HG03196 (cell line): ENCODE results near the gene WWC1.
"Not testable (repeated sequence)": the region's sequence is repeated elsewhere in the genome, so short reads cannot be mapped to it uniquely, and the experiment has no call there.

Experiments used
- ATAC-seq: cut with Tn5 transposase; IDR thresholded peaks from one replicate; pipeline ENCODE4 v1.9.1; 2021; ENCODE audit not compliant: unreplicated experiment

WWC1 gene

DNA sequence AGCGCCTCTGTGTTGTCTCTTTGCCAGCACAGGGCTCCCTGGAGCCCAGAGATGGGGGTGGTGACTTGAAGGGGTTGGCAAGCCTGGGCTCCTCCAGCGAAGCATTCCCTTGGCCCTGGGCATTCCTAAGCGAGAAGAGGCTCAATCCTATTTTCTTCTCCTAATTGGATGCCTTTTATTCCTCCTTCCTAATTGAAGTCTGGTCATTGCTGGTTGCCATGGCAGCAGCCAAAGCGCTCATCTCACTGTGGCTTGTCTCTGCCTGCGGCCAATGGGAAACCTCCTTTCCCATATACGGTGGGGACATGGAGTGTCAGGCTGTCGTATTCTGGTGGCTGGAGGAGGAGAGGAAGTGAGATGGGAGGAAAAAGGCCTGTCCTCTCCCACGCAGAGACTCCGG, 142.6 kb downstream of the WWC1 start:
- ATAC-seq, result no peak

- no peak for ATAC-seq
Measured at GRCh38 chr5:168434746-168435321, 143.4 kb downstream of the WWC1 start.

GRCh38 chr5:168435340-168435739, 143.9 kb downstream of the WWC1 start:
- not testable (repeated sequence) for ATAC-seq

DNA sequence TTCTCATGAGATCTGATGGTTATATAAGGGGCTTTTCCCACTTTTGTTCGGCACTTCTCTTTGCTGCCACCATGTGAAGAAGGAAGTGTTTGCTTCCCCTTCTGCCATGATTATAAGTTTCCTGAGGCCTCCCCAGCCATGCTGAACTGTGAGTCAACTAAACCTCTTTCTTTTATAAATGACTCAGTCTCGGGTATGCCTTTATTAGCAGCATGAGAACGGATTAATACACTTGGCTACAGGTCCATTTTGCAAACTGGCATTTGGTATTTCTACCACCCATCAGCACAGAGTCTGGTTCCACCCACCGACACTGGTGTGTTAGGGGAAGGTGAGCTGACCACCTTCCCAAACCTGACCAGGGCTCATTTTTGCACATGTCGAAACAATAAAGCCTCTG, 146.9 kb downstream of the WWC1 start:
- no peak for ATAC-seq

DNA sequence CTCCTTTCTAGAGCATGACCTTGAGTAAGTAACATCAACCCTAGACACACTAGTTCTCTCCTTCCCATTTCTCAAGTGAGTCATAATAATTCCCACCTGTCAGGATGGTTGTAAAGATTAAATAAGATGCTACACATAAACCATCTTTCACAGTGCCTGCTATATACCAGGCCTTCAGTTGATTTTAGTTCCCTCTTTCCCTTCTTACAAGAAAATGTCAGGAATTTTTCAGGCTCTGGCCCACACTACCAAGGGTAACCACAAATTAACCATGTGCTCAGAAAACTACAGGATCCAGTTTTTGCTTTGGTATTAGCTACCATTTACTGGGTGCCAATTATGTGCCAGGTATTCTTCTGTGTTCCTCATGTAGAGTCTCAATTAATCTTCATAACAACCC, 152.1 kb downstream of the WWC1 start:
- ATAC-seq, result no peak

DNA sequence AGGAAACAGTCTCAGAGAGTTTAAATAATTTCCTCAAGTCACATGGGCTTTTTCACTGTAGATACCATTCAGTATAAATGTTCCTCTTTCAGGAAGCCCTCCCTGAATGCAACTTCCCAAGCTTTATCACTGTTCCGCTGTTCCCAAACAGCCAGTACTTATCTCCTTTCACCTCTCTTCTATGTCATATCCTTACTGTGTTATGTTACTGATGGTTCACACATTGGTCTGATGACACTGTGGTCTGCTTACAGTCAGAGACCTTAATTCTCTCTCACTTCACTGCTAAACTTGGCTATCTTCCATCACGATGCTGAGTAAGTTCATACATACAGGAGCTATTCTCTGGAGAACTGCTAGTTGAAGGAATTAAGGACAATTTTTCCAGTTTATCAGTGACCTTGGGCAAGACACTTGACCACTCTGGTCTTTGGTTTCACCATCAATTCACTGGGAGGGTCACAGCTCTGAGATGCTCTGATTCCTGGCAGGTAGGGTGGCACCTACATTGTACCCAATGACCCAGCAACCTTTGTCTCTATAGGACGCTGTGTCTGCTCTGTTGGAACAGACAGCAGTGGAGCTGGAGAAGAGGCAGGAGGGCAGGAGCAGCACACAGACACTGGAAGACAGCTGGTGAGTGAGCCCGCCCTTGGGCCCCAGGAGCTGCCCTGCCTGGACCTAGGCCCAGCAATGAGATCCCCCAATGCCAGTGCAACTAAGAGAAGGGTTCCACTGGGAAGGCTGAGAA, 152.7 kb downstream of the WWC1 start:
- no peak for ATAC-seq

DNA sequence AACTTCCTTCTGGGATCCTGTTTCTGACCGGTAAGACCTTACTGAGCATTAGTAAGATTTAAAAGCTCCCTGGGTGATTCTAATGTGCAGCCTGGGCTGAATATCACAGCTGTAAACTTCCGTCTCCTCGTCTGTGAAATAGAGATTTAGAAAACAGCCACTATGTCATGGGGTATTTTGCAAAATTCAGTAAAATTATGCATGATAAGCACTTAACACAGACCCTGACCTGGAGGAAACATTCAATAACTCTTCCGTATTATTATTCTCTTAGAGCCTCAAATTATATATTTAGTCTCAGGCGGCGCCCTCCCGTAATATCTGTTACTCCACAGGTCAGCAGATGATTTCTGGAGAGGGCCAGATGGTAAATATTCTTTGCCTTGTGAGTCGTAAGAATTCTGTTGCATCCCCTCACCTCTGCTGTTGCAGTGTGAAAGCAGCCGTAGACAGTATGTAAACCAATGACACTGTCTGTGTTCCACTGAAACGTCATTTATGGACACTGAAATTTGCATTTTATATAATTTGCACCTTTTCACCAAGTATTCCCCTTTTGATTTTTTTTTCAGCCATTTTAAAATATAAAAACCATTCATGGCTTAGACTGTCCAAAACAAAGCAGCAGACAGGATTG, 155.7 kb downstream of the WWC1 start:
- no peak for ATAC-seq

DNA sequence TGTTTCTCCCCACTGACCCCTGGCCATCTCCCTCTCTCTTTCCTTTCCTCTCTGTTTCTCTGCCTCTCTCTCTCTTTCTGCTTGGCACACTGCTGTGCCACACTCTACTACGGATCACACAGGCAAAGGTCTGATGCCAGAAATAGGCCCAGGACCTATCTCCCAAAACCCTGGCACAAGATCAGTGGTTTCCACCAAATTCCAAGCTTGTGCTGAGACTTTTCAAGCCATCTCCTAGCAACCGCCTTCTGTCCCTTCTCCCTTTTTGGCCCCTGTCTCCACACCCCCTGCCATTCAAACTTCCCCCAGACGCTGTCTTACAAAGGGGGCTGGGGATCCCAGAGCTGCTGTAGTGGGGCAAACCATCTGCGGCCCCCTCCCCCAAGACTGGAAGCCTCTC, 156.4 kb downstream of the WWC1 start:
- ATAC-seq, result no peak

- ATAC-seq, result no peak
Measured at GRCh38 chr5:168449166-168449565, 157.7 kb downstream of the WWC1 start.

DNA sequence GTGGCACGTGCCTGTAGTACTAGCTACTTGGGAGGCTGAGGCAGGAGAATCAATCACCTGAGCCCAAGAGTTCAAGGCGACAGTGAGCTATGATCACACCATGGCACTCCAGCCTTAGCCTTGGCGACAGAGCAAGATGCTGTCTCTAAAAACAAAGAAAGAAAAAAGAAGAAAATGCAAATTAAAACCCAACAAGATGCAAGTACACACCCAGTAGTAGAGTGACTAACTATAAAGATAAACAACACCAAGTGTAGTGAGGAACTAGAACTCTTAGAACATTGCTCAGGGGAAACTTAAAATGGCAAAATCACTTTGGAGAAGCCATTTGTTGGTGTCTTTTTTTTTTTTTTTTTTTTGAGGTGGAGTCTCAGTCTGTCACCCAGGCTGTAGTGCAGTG, 160.1 kb downstream of the WWC1 start:
- ATAC-seq, result no peak

DNA sequence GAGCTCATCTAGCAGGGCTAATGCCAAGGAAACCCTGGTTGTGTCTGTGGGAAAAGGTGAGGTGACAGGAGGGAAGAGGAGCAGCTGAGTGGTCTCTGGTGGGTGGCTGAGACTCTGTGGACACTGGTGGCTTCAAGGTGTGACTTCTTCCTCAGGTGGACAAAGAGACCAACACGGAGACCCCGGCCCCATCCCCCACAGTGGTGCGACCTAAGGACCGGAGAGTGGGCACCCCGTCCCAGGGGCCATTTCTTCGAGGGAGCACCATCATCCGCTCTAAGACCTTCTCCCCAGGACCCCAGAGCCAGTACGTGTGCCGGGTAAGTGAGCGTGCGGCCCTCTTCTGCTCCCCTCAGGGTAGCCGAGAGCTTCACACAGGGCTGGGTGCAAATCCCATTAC, 163.8 kb downstream of the WWC1 start:
- no peak for ATAC-seq

- no peak for ATAC-seq
Measured at GRCh38 chr5:168457542-168457941, 166.1 kb downstream of the WWC1 start.

DNA sequence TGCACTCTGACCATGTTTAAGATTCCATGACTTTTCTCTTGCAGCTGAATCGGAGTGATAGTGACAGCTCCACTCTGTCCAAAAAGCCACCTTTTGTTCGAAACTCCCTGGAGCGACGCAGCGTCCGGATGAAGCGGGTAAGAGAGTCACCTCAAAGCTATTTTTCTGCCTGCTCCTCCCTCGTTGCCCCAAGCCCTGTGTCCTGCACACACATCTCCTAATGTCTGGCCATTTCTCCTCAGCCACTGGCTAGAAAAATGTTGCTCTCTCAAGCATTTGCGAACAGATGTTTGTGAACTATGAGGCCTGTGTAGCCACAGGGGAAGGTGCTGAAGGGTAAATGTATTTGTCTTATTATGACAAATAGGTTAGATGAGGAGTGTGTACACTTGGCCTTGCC, 169.2 kb downstream of the WWC1 start:
- ATAC-seq, result no peak

DNA sequence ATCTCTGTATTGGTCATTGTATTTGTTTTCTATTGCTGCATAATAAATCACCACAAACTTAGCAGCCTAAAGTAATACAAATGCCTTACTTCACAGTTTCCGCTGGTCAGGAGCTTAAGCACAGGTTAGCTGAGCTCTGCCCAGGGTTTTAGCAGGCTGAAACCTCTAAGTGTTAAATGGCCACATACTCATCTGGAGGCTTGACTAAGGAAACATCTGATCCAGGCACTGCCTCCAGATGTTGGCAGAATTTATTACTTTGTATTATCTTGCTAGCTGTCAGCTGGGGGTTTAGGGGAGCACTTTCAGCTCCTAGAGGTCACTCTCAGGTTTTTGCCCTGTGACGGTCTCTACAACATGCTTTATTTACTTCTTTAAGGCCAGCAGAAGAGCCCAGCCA, 171.6 kb downstream of the WWC1 start:
- ATAC-seq, result no peak

GRCh38 chr5:168464214-168464613, 172.8 kb downstream of the WWC1 start:
- no peak for ATAC-seq

DNA sequence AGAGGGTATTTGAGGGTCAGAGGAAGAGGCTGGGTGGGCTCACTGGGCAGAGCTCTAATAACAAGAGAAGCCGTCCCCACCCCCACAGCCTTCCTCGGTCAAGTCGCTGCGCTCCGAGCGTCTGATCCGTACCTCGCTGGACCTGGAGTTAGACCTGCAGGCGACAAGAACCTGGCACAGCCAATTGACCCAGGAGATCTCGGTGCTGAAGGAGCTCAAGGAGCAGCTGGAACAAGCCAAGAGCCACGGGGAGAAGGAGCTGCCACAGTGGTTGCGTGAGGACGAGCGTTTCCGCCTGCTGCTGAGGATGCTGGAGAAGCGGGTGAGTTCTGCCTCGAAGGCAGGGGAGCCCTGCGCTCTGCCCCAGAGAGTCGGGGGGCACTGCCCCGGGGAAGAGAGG, 173.2 kb downstream of the WWC1 start:
- ATAC-seq, result no peak

DNA sequence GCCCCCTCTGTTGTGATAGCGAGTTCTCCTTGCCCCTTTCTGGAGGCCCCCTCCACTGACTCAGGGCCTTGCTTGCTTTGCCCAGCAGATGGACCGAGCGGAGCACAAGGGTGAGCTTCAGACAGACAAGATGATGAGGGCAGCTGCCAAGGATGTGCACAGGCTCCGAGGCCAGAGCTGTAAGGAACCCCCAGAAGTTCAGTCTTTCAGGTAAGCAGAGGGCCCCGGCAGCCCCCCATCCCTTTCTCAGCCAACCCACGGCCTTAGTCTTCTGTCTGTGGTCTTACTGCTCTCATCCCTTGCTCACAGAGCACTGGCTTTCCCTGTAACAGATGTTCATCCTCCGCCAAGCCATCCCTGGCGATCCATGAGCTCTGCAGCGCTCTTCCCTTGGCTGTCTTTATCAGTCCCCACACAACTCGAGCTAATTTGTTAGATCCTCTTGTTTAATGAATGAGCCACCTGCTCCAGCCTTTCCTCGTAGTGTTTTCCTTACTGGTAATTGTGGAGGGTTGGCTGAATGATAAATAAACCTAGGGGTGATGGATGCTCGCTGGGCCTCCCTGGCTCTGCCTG, 176.4 kb downstream of the WWC1 start:
- no peak for ATAC-seq

DNA sequence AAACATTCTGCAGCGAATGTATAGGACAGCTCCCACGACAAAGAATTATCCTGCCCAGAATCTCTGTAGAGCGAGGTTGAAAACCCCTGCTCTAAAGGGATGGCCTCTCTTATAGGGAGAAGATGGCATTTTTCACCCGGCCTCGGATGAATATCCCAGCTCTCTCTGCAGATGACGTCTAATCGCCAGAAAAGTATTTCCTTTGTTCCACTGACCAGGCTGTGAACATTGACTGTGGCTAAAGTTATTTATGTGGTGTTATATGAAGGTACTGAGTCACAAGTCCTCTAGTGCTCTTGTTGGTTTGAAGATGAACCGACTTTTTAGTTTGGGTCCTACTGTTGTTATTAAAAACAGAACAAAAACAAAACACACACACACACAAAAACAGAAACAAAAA, 177.4 kb downstream of the WWC1 start:
- ATAC-seq, result no peak

- ATAC-seq, result no peak
Measured at GRCh38 chr5:168469816-168470215, 178.4 kb downstream of the WWC1 start.

GRCh38 chr5:168471785-168472184, 180.3 kb downstream of the WWC1 start:
- no peak for ATAC-seq

GRCh38 chr5:168472329-168472728, 180.9 kb downstream of the WWC1 start:
- no peak for ATAC-seq

GRCh38 chr5:168474319-168474718, 182.9 kb downstream of the WWC1 start:
- ATAC-seq, result no peak
